WTC11 (cell line): ENCODE data around the gene HNRNPM. TPM values are rescaled to one million over a fixed set of nuclear protein-coding genes. Genes with fewer than 3 reads are reported as not detected.

Experiments used
- ATAC-seq: fragments of 200-7000 bp; cut with Tn5 transposase; 2 replicates; pipeline ENCODE4 v1.10.0; 2021; ENCODE audit warnings: mild to moderate bottlenecking, moderate library complexity
- CTCF ChIA-PET: fragments of 300-600 bp; sonication (Branson Sonifier 250); formaldehyde crosslinking; loops from one replicate; lab custom pipeline; 2021; ENCODE audit warnings: antibody characterized with exemption; lab: Charles Lee
- POLR2A ChIA-PET: fragments of 350-600 bp; sonication (Branson Sonifier 250); formaldehyde crosslinking; loops from one replicate; lab custom pipeline; 2021; ENCODE audit warnings: antibody characterized with exemption; lab: Charles Lee
- DNase-seq: peaks from one replicate; pipeline ENCODE4 v3.0.0; 2021; ENCODE audit warnings: low spot score
- H3K27ac Mint-ChIP-seq: 2 replicates; pipeline ENCODE4 v1.8.0; 2021; ENCODE audit warnings: mixed read lengths
- H3K27me3 Mint-ChIP-seq: 2 replicates; pipeline ENCODE4 v1.8.0; 2021; ENCODE audit warnings: low read depth, mild to moderate bottlenecking, moderate library complexity, mixed read lengths
- H3K36me3 Mint-ChIP-seq: 2 replicates; pipeline ENCODE4 v1.8.0; 2021; ENCODE audit warnings: mixed read lengths
- H3K4me1 Mint-ChIP-seq: 2 replicates; pipeline ENCODE4 v1.8.0; 2022; ENCODE audit warnings: mixed read lengths
- H3K4me3 Mint-ChIP-seq: 2 replicates; pipeline ENCODE4 v1.8.0; 2021; ENCODE audit warnings: mild to moderate bottlenecking, moderate library complexity, mixed read lengths
- H3K9me3 Mint-ChIP-seq: 2 replicates; pipeline ENCODE4 v1.8.0; 2021; ENCODE audit warnings: mixed read lengths
- ARID4B ChIP-seq: sonication (generic); formaldehyde crosslinking; IDR thresholded peaks from 2 replicates; pipeline ENCODE4 v1.8.0; 2023; ENCODE audit warnings: missing genetic modification reagents, mild to moderate bottlenecking, borderline replicate concordance
- E2F5 ChIP-seq: sonication (generic); formaldehyde crosslinking; IDR thresholded peaks from 2 replicates; pipeline ENCODE4 v1.8.1; 2022; ENCODE audit warnings: mild to moderate bottlenecking, moderate library complexity, missing genetic modification reagents
- ELF4 ChIP-seq: sonication (generic); formaldehyde crosslinking; IDR thresholded peaks from 2 replicates; pipeline ENCODE4 v1.8.1; 2022; ENCODE audit warnings: low read depth, mild to moderate bottlenecking, moderate library complexity, missing genetic modification reagents
- ERG ChIP-seq: fragments of 250-450 bp; sonication (Bioruptor Pico); IDR thresholded peaks from 2 replicates; pipeline ENCODE4 v1.8.0; 2021; ENCODE audit warnings: mild to moderate bottlenecking
- ESRRA ChIP-seq: sonication (generic); formaldehyde crosslinking; IDR thresholded peaks from 2 replicates; pipeline ENCODE4 v1.8.1; 2022; ENCODE audit warnings: mild to moderate bottlenecking, missing genetic modification reagents, borderline replicate concordance
- MLX ChIP-seq: sonication (generic); formaldehyde crosslinking; IDR thresholded peaks from 2 replicates; pipeline ENCODE4 v1.8.1; 2023; ENCODE audit warnings: mild to moderate bottlenecking, missing genetic modification reagents, moderate library complexity
- MYBL2 ChIP-seq: sonication (generic); formaldehyde crosslinking; IDR thresholded peaks from 2 replicates; pipeline ENCODE4 v1.8.1; 2023; ENCODE audit warnings: mild to moderate bottlenecking, moderate library complexity, missing genetic modification reagents
- NR3C1 ChIP-seq: sonication (generic); formaldehyde crosslinking; conservative IDR thresholded peaks from 2 replicates; pipeline ENCODE4 v1.8.1; 2023; ENCODE audit warnings: low read depth, mild to moderate bottlenecking, missing genetic modification reagents
- TCF7 ChIP-seq: sonication (generic); formaldehyde crosslinking; IDR thresholded peaks from 2 replicates; pipeline ENCODE4 v1.8.0; 2022; ENCODE audit warnings: mild to moderate bottlenecking, low read depth, missing genetic modification reagents, moderate library complexity
- ZMAT4 ChIP-seq: fragments of 250-450 bp; sonication (Bioruptor Pico); IDR thresholded peaks from 2 replicates; pipeline ENCODE4 v1.9.0; 2021; ENCODE audit warnings: mild to moderate bottlenecking
- ZNF263 ChIP-seq: sonication (generic); formaldehyde crosslinking; IDR thresholded peaks from 2 replicates; pipeline ENCODE4 v1.8.1; 2022; ENCODE audit warnings: low read depth, mild to moderate bottlenecking, moderate library complexity, missing genetic modification reagents
- ZNF281 ChIP-seq: sonication (generic); formaldehyde crosslinking; IDR thresholded peaks from 2 replicates; pipeline ENCODE4 v1.8.0; 2023; ENCODE audit warnings: mild to moderate bottlenecking, missing genetic modification reagents
- ZNF317 ChIP-seq: sonication (generic); formaldehyde crosslinking; IDR thresholded peaks from 2 replicates; pipeline ENCODE4 v1.8.1; 2023; ENCODE audit warnings: low read depth, mild to moderate bottlenecking, moderate library complexity, missing genetic modification reagents, borderline replicate concordance
- ZNF532 ChIP-seq: fragments of 250-450 bp; sonication (Bioruptor Pico); IDR thresholded peaks from 2 replicates; pipeline ENCODE4 v1.9.0; 2021; ENCODE audit warnings: mild to moderate bottlenecking, borderline replicate concordance
- total RNA-seq: library from RNA; stranded (reverse); gene quantifications from 3 replicates; pipeline ENCODE4 v1.2.3, GENCODE V29; 2021
- TF ChIP-seq, protein P1 (sequence below): sonication (generic); formaldehyde crosslinking; IDR thresholded peaks from 2 replicates; pipeline ENCODE4 v1.8.1; 2023; ENCODE audit warnings: mild to moderate bottlenecking, missing genetic modification reagents
- TF ChIP-seq, protein P2 (sequence below): sonication (generic); formaldehyde crosslinking; IDR thresholded peaks from 2 replicates; pipeline ENCODE4 v1.8.1; 2023; ENCODE audit warnings: mild to moderate bottlenecking, moderate library complexity, missing genetic modification reagents

HNRNPM gene
- total RNA-seq, 1 experiment from 2014 or later, result 416 TPM

- no peak for ATAC-seq
- no peaks in the 10 kb centered on the region for H3K27me3 Mint-ChIP-seq
- no peak overlapping the region for H3K27ac Mint-ChIP-seq
- no peak overlapping the region for H3K4me3 Mint-ChIP-seq
- H3K9me3 Mint-ChIP-seq, result no peaks in the 10 kb centered on the region
- CTCF ChIA-PET, result interaction anchor here (0.9 kb wide), 1 partner anchor 54 kb away, joined by 3 read pairs; no protein-coding TSS in a partner anchor
- H3K36me3 Mint-ChIP-seq, result peaks cover 14% of the 10 kb centered on the region
- POLR2A ChIA-PET, result no interaction called here
- peaks cover 5% of the 10 kb centered on the region for H3K4me1 Mint-ChIP-seq
- TF ChIP-seq ZNF317 (CRISPR knock-in tag) (no peak), MLX (CRISPR knock-in tag) (no peak), ZNF532 (no peak), ZNF263 (no peak), ZNF281 (no peak), TCF7 (CRISPR knock-in tag) (no peak), ESRRA (CRISPR knock-in tag) (no peak), ZMAT4 (CRISPR knock-in tag) (no peak), E2F5 (CRISPR knock-in tag) (no peak), ELF4 (CRISPR knock-in tag) (no peak), ERG (no peak), MYBL2 (CRISPR knock-in tag) (no peak), ARID4B (no peak), NR3C1 (no peak)
- TF ChIP-seq, protein P1, sequence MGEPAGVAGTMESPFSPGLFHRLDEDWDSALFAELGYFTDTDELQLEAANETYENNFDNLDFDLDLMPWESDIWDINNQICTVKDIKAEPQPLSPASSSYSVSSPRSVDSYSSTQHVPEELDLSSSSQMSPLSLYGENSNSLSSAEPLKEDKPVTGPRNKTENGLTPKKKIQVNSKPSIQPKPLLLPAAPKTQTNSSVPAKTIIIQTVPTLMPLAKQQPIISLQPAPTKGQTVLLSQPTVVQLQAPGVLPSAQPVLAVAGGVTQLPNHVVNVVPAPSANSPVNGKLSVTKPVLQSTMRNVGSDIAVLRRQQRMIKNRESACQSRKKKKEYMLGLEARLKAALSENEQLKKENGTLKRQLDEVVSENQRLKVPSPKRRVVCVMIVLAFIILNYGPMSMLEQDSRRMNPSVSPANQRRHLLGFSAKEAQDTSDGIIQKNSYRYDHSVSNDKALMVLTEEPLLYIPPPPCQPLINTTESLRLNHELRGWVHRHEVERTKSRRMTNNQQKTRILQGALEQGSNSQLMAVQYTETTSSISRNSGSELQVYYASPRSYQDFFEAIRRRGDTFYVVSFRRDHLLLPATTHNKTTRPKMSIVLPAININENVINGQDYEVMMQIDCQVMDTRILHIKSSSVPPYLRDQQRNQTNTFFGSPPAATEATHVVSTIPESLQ, result no peak
- TF ChIP-seq, protein P2, sequence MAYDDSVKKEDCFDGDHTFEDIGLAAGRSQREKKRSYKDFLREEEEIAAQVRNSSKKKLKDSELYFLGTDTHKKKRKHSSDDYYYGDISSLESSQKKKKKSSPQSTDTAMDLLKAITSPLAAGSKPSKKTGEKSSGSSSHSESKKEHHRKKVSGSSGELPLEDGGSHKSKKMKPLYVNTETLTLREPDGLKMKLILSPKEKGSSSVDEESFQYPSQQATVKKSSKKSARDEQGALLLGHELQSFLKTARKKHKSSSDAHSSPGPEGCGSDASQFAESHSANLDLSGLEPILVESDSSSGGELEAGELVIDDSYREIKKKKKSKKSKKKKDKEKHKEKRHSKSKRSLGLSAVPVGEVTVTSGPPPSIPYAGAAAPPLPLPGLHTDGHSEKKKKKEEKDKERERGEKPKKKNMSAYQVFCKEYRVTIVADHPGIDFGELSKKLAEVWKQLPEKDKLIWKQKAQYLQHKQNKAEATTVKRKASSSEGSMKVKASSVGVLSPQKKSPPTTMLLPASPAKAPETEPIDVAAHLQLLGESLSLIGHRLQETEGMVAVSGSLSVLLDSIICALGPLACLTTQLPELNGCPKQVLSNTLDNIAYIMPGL (CRISPR knock-in tag), result no peak
- no peak for DNase-seq
Measured at GRCh38 chr19:8401981-8402411, 42.8 kb upstream of the HNRNPM start.
